NCI-H2081 treated with DMSO at 0.1 percent for 48 hours (cell line): ENCODE data around the gene MIAT.

Experiments
- DNase-seq: peaks from one replicate; lab custom pipeline; 2025; lab: John Stamatoyannopoulos, UW

Gene MIAT

GRCh38 chr22:26669060-26669481 lies 11.7 kb downstream of the MIAT start:
- DNase-seq: no peak

GRCh38 chr22:26670459-26670858 lies 13.1 kb downstream of the MIAT start:
- DNase-seq: no peak

GRCh38 chr22:26671317-26672059 lies 14.1 kb downstream of the MIAT start:
- no peak for DNase-seq

- no peak for DNase-seq
Measured at GRCh38 chr22:26672060-26672471, 14.7 kb downstream of the MIAT start.

GRCh38 chr22:26672590-26673468 lies 15.4 kb downstream of the MIAT start:
- DNase-seq: peak; percentile 70

GRCh38 chr22:26673486-26673885 lies 16.1 kb downstream of the MIAT start:
- DNase-seq: no peak

- DNase-seq: no peak
Measured at GRCh38 chr22:26674211-26675190, 17.1 kb downstream of the MIAT start.

GRCh38 chr22:26675687-26676268 lies 18.4 kb downstream of the MIAT start:
- DNase-seq: no peak

GRCh38 chr22:26677217-26677616 lies 19.8 kb downstream of the MIAT start:
- no peak for DNase-seq

GRCh38 chr22:26679003-26679629 lies 21.7 kb downstream of the MIAT start:
- DNase-seq: no peak

- DNase-seq: no peak
Measured at GRCh38 chr22:26680485-26680884, 23.1 kb downstream of the MIAT start.

GRCh38 chr22:26681395-26681821 lies 24.0 kb downstream of the MIAT start:
- no peak for DNase-seq

- DNase-seq: no peak
Measured at GRCh38 chr22:26684168-26684567, 26.8 kb downstream of the MIAT start.

GRCh38 chr22:26685601-26686000 lies 28.2 kb downstream of the MIAT start:
- DNase-seq: no peak

GRCh38 chr22:26687439-26687838 lies 30.1 kb downstream of the MIAT start:
- no peak for DNase-seq

- no peak for DNase-seq
Measured at GRCh38 chr22:26689513-26690301, 32.3 kb downstream of the MIAT start.

GRCh38 chr22:26690654-26691376 lies 33.4 kb downstream of the MIAT start:
- DNase-seq: no peak

- DNase-seq: no peak
Measured at GRCh38 chr22:26691377-26691716, 34.0 kb downstream of the MIAT start.

GRCh38 chr22:26692215-26692614 lies 34.8 kb downstream of the MIAT start:
- no peak for DNase-seq

GRCh38 chr22:26697151-26697550 lies 39.8 kb downstream of the MIAT start:
- no peak for DNase-seq
